ENCODE measurements around the gene NKAIN2. TPM values are rescaled to one million over a fixed set of nuclear protein-coding genes. Genes with fewer than 3 reads are reported as not detected.

NKAIN2 gene
- total RNA-seq, 4 donors from 2014 or later, result 0.31 to 0.58 (median 0.39) TPM; not detected in 1

- ATAC-seq, result no peak
- Histone ChIP-seq H3K4me1 (no peaks in the 10 kb centered on the region), H3K36me3 (no peaks in the 10 kb centered on the region), H3K9me3 (no peaks in the 10 kb centered on the region), H3K27me3 (no peaks in the 10 kb centered on the region), H3K4me3 (no peak overlapping the region), H3K27ac (no peak overlapping the region)
- intact Hi-C loops (cut with DNase I; ENCODE audit: low total_unique reads), result no loop called here
- TF ChIP-seq CTCF (IDR thresholded peaks at IDR 0.05 in 4 of 5, conservative IDR thresholded peaks at IDR 0.05 in 1 of 5) (no peak), POLR2A (IDR thresholded peaks at IDR 0.05) (no peak)
- in situ Hi-C loops (cut with MboI; ENCODE audit: low sequenced_read_pairs in 4 of 4), result no loop called here
- no peak for DNase-seq
These were observed 1019.1 kb downstream of the NKAIN2 start for GRCh38 chr6:124822721-124823120.

- TF ChIP-seq CTCF (IDR thresholded peaks at IDR 0.05 in 4 of 5, conservative IDR thresholded peaks at IDR 0.05 in 1 of 5), result no peak
- no peak for TF ChIP-seq POLR2A (IDR thresholded peaks at IDR 0.05)
- no peak for ATAC-seq
- H3K4me3 ChIP-seq, result no peak overlapping the region
- H3K36me3 ChIP-seq, result no peaks in the 10 kb centered on the region
- no peaks in the 10 kb centered on the region for H3K9me3 ChIP-seq
- H3K27ac ChIP-seq, result no peak overlapping the region
- in situ Hi-C loops (cut with MboI; ENCODE audit: low sequenced_read_pairs in 4 of 4), result no loop called here
- no peaks in the 10 kb centered on the region for H3K27me3 ChIP-seq
- DNase-seq, result no peak
- no peaks in the 10 kb centered on the region for H3K4me1 ChIP-seq
- intact Hi-C loops (cut with DNase I; ENCODE audit: low total_unique reads), result no loop called here
These were observed 1019.8 kb downstream of the NKAIN2 start for GRCh38 chr6:124823240-124824111.

GRCh38 chr6:124825564-124825963, 1021.9 kb downstream of the NKAIN2 start:
- H3K4me3 ChIP-seq, result no peak overlapping the region
- no peaks in the 10 kb centered on the region for H3K36me3 ChIP-seq
- intact Hi-C loops (cut with DNase I; ENCODE audit: low total_unique reads), result no loop called here
- ATAC-seq (no peak), DNase-seq (no peak)
- no peaks in the 10 kb centered on the region for H3K9me3 ChIP-seq
- no peaks in the 10 kb centered on the region for H3K27me3 ChIP-seq
- in situ Hi-C loops (cut with MboI; ENCODE audit: low sequenced_read_pairs in 4 of 4), result no loop called here
- TF ChIP-seq CTCF (IDR thresholded peaks at IDR 0.05 in 4 of 5, conservative IDR thresholded peaks at IDR 0.05 in 1 of 5), result no peak
- TF ChIP-seq POLR2A (IDR thresholded peaks at IDR 0.05), result no peak
- no peak overlapping the region for H3K27ac ChIP-seq
- no peaks in the 10 kb centered on the region for H3K4me1 ChIP-seq

- intact Hi-C loops (cut with DNase I; ENCODE audit: low total_unique reads), result no loop called here
- Histone ChIP-seq H3K9me3 (no peaks in the 10 kb centered on the region), H3K4me1 (no peaks in the 10 kb centered on the region), H3K27ac (no peak overlapping the region), H3K4me3 (no peak overlapping the region), H3K27me3 (no peaks in the 10 kb centered on the region), H3K36me3 (no peaks in the 10 kb centered on the region)
- in situ Hi-C loops (cut with MboI; ENCODE audit: low sequenced_read_pairs in 4 of 4), result no loop called here
- TF ChIP-seq POLR2A (IDR thresholded peaks at IDR 0.05) (no peak), CTCF (IDR thresholded peaks at IDR 0.05 in 4 of 5, conservative IDR thresholded peaks at IDR 0.05 in 1 of 5) (no peak)
- ATAC-seq (no peak), DNase-seq (no peak)
These were observed 1026.2 kb downstream of the NKAIN2 start for GRCh38 chr6:124829822-124830221.
